HepG2 (cell line): ENCODE measurements around the gene SIGLEC9. TPM values are rescaled to one million over a fixed set of nuclear protein-coding genes. Genes with fewer than 3 reads are reported as not detected.

Source experiments
- ATAC-seq: fragments of 200-7000 bp; cut with Tn5 transposase; 3 replicates; pipeline ENCODE4 v1.9.1; 2020; ENCODE audit warnings: mild to moderate bottlenecking, moderate library complexity
- BruUV-seq: library from RNA; stranded (reverse); fragments of 400-500 nt; replicated peaks from 2 replicates; lab custom pipeline; 2021; lab: Mats Ljungman, UMichigan
- CTCF ChIA-PET: fragments of 300-600 bp; formaldehyde crosslinking; extraction: SDS; loops from one replicate; lab custom pipeline; 2021; ENCODE audit warnings: low total read pairs, inconsistent platforms, low intra/inter-chr PET ratio; lab: Yijun Ruan, JAX
- POLR2A ChIA-PET: fragments of 350-600 bp; sonication (Branson Sonifier 250); formaldehyde crosslinking; loops from one replicate; lab custom pipeline; 2020; ENCODE audit warnings: antibody characterized with exemption, inconsistent platforms; lab: Yijun Ruan, JAX
- DNase-seq: peaks from one replicate; pipeline ENCODE4 v3.0.0-alpha.2; 2015; ENCODE audit warnings: low spot score
- FAIRE-seq: peaks from 3 replicates; lab custom pipeline; 2011; peaks lifted over from hg19 to GRCh38; lab: Jason Lieb, UNC
- H2AFZ ChIP-seq: one replicate; pipeline ENCODE4 v1.6.1; 2011; ENCODE audit warnings: low read length, inconsistent platforms
- H3K27ac ChIP-seq: fragments of 300-600 bp; 3 replicates; pipeline ENCODE4 v1.8.0; 2011; ENCODE audit warnings: mixed run types, mild to moderate bottlenecking, mixed read lengths, low read length, inconsistent platforms; ENCODE audit not compliant: insufficient read depth; ENCODE audit errors: extremely low read length
- H3K27me3 ChIP-seq, 2 experiments: fragments of 200-600 bp in 1 of 2; 2 replicates in 1 of 2; 3 replicates in 1 of 2; pipeline versions ENCODE4 v1.6.0 to v1.8.0; 2011; ENCODE audit warnings: low read length in 2 of 2, mild to moderate bottlenecking in 2 of 2, moderate library complexity in 2 of 2, inconsistent platforms in 1 of 2; ENCODE audit not compliant: insufficient read depth in 2 of 2, control insufficient read depth in 1 of 2
- H3K36me3 ChIP-seq, 2 experiments: fragments of 200-600 bp in 1 of 2; replicated peaks in 1 of 2; 2 replicates in 1 of 2; 3 replicates in 1 of 2; pipeline versions ENCODE4 v1.5.1 to v1.8.0; 2011; ENCODE audit warnings: low read length in 2 of 2, inconsistent platforms in 1 of 2; ENCODE audit not compliant: insufficient read depth in 2 of 2, control insufficient read depth in 1 of 2
- H3K4me1 ChIP-seq: 2 replicates; pipeline ENCODE4 v1.5.1; 2012; ENCODE audit warnings: low read length, inconsistent platforms; ENCODE audit not compliant: insufficient read depth
- H3K4me2 ChIP-seq: 2 replicates; pipeline ENCODE4 v1.6.0; 2011; ENCODE audit warnings: low read depth, low read length, inconsistent platforms
- H3K4me3 ChIP-seq, 3 experiments: fragments of 200-600 bp in 1 of 3; sonication (generic), shearing (Covaris generic) in 1 of 3; replicated peaks in 1 of 3; 2 replicates each; pipeline ENCODE4 v1.5.1; 2011 to 2016; ENCODE audit warnings: low read length in 3 of 3, inconsistent platforms in 2 of 3, low read depth in 2 of 3, mild to moderate bottlenecking in 2 of 3, control low read depth in 1 of 3, mixed read lengths in 1 of 3; ENCODE audit not compliant: insufficient read depth in 1 of 3
- H3K79me2 ChIP-seq: one replicate; pipeline ENCODE4 v1.6.1; 2011; ENCODE audit warnings: low read length, inconsistent platforms; ENCODE audit not compliant: insufficient read depth
- H3K9ac ChIP-seq: 2 replicates; pipeline ENCODE4 v1.6.0; 2011; ENCODE audit warnings: mild to moderate bottlenecking, low read depth, low read length, inconsistent platforms; ENCODE audit not compliant: insufficient read depth
- H3K9me3 ChIP-seq: 2 replicates; pipeline ENCODE4 v1.5.1; 2012; ENCODE audit warnings: mild to moderate bottlenecking, low read length
- H4K20me1 ChIP-seq: 2 replicates; pipeline ENCODE4 v1.6.0; 2011; ENCODE audit warnings: inconsistent platforms, mild to moderate bottlenecking, low read length, moderate library complexity; ENCODE audit not compliant: insufficient read depth
- CBFB ChIP-seq: sonication (generic); formaldehyde crosslinking; IDR thresholded peaks from 2 replicates; pipeline ENCODE4 v1.4.0; 2020; ENCODE audit warnings: missing genetic modification reagents
- GLMP ChIP-seq: sonication (generic); formaldehyde crosslinking; IDR thresholded peaks from 2 replicates; pipeline ENCODE4 v1.9.0; 2021; ENCODE audit warnings: missing genetic modification reagents, mild to moderate bottlenecking, borderline replicate concordance
- KDM2A ChIP-seq: sonication (generic); formaldehyde crosslinking; IDR thresholded peaks from 2 replicates; pipeline ENCODE4 v1.4.0; 2020; ENCODE audit warnings: low read depth, missing genetic modification reagents, borderline replicate concordance
- MBNL3 ChIP-seq: fragments of 250-450 bp; sonication (Bioruptor Pico); conservative IDR thresholded peaks from 2 replicates; pipeline ENCODE4 v1.8.0; 2022; ENCODE audit warnings: mild to moderate bottlenecking, inconsistent platforms
- MIER3 ChIP-seq: IDR thresholded peaks from 2 replicates; pipeline ENCODE4 v1.6.1; 2016; ENCODE audit warnings: missing compliant biosample characterization, borderline replicate concordance
- MTF2 ChIP-seq: sonication (generic); formaldehyde crosslinking; IDR thresholded peaks from 2 replicates; pipeline ENCODE4 v1.5.0; 2020; ENCODE audit warnings: missing genetic modification reagents, borderline replicate concordance
- SP140L ChIP-seq: sonication (generic); formaldehyde crosslinking; IDR thresholded peaks from 2 replicates; pipeline ENCODE4 v1.4.0; 2020; ENCODE audit warnings: missing genetic modification reagents, borderline replicate concordance
- TOE1 ChIP-seq: sonication (generic); formaldehyde crosslinking; IDR thresholded peaks from 2 replicates; pipeline ENCODE4 v1.4.0; 2020; ENCODE audit warnings: mild to moderate bottlenecking, missing genetic modification reagents
- ZNF12 ChIP-seq: sonication (generic); formaldehyde crosslinking; IDR thresholded peaks from 2 replicates; pipeline ENCODE4 v1.5.0; 2020; ENCODE audit warnings: missing genetic modification reagents
- ZNF350 ChIP-seq: sonication (generic); formaldehyde crosslinking; IDR thresholded peaks from 2 replicates; pipeline ENCODE4 v1.4.0; 2020; ENCODE audit warnings: mild to moderate bottlenecking, low read depth, missing genetic modification reagents, borderline replicate concordance
- ZNF512 ChIP-seq: sonication (generic); formaldehyde crosslinking; IDR thresholded peaks from 2 replicates; pipeline ENCODE4 v1.4.0; 2020; ENCODE audit warnings: mild to moderate bottlenecking, missing genetic modification reagents
- ZNF776 ChIP-seq: sonication (generic); formaldehyde crosslinking; IDR thresholded peaks from 2 replicates; pipeline ENCODE4 v1.4.0; 2020; ENCODE audit warnings: mild to moderate bottlenecking, missing genetic modification reagents
- ZSCAN21 ChIP-seq: sonication (generic); formaldehyde crosslinking; IDR thresholded peaks from 2 replicates; pipeline ENCODE4 v1.8.0; 2022; ENCODE audit warnings: mild to moderate bottlenecking, missing genetic modification reagents, moderate library complexity, borderline replicate concordance
- WGBS: methylation state at CpG from one replicate; pipeline ENCODE4 v1.1.6; 2017; ENCODE audit warnings: low lambda C conversion rate; 5-methylcytosine and 5-hydroxymethylcytosine counted together
- in situ Hi-C: cut with HindIII; loops from 2 replicates; pipeline ENCODE4 v1.10.0; 2017; ENCODE audit warnings: low pct_unique_long_range_greater_than_20kb; ENCODE audit not compliant: extremely low pct_ligation_motif_present
- intact Hi-C: fragments of 100-400 bp; cut with micrococcal nuclease; formaldehyde crosslinking; loops from one replicate; pipeline ENCODE4 v1.10.0; 2022; ENCODE audit not compliant: unreplicated experiment
- polyA plus RNA-seq, 8 experiments: library from polyadenylated mRNA; depleted of rRNA in 3 of 8; stranded (reverse) in 7 of 8; unstranded in 1 of 8; fragments of >200 nt; fragmentation: Illumina TruSeq in 4 of 8; extraction: Trizol in 4 of 8; gene quantifications; 2 replicates each; pipeline versions ENCODE4 v1.2.1 to v1.2.3, GENCODE V29; 2011 to 2016; ENCODE audit warnings: low read depth in 4 of 8, missing spikeins in 1 of 8, mixed read lengths in 1 of 8; ENCODE audit not compliant: insufficient read depth in 1 of 8
- total RNA-seq, 5 experiments: library from RNA; depleted of rRNA; stranded (reverse); fragments of >200 nt; fragmentation: Illumina TruSeq; extraction: Trizol; gene quantifications; 2 replicates each; pipeline ENCODE4 v1.2.3, GENCODE V29; 2016; ENCODE audit warnings: low read depth in 1 of 5

Gene SIGLEC9
- total and polyA plus RNA-seq, 2 of the 13 experiments (the other 11 are each of a cell fraction or from before 2014, with no cell fraction given) = not detected

- TF ChIP-seq ZNF512 (CRISPR knock-in tag) (no peak), TOE1 (CRISPR knock-in tag) (no peak), ZNF12 (no peak), MTF2 (CRISPR knock-in tag) (no peak), GLMP (CRISPR knock-in tag) (no peak)
Measured at GRCh38 chr19:51173681-51174080, 49.0 kb downstream of the SIGLEC9 start (continued).

GRCh38 chr19:51179256-51179655 is 54.5 kb downstream of the SIGLEC9 start:
- no peaks in the 10 kb centered on the region for H3K79me2 ChIP-seq
- FAIRE-seq = no peak
- no peak overlapping the region for H3K4me3 ChIP-seq
- no TSS peak for BruUV-seq
- H4K20me1 ChIP-seq = no peaks in the 10 kb centered on the region
- no peak overlapping the region for H3K27ac ChIP-seq
- H3K36me3 ChIP-seq = no peaks in the 10 kb centered on the region
- ChIA-PET CTCF (no interaction called here), POLR2A (no interaction called here)
- H2AFZ ChIP-seq = no peak overlapping the region
- ATAC-seq = no peak
- H3K9ac ChIP-seq = no peak overlapping the region
- peaks cover 0 to 2% of the 10 kb centered on the region in 2 experiments; a peak in 2 of 5 replicates for H3K27me3 ChIP-seq
- in situ Hi-C loops = no loop called here
- intact Hi-C loops = no loop called here
- DNase-seq = no peak
- H3K4me2 ChIP-seq = no peak overlapping the region
- WGBS = 7% methylated on average over 1 of the region's 1 CpG
- H3K4me1 ChIP-seq = no peaks in the 10 kb centered on the region
- no peaks in the 10 kb centered on the region for H3K9me3 ChIP-seq
- TF ChIP-seq MBNL3 (CRISPR knock-in tag) (no peak), ZNF350 (no peak), KDM2A (CRISPR knock-in tag) (no peak), CBFB (CRISPR knock-in tag) (no peak), MIER3 (no peak), ZSCAN21 (no peak), ZNF776 (no peak), SP140L (no peak)
